ENCODE results near the gene DENND6B. TPM values are rescaled to one million over a fixed set of nuclear protein-coding genes. Genes with fewer than 3 reads are reported as not detected.

DENND6B gene
- total RNA-seq, 1 donor from 2014 or later = 3.3 TPM

- intact Hi-C loops (cut with micrococcal nuclease) = no loop called here
Measured at GRCh38 chr22:50260434-50260800, 66.4 kb downstream of the DENND6B start.

- intact Hi-C loops (cut with micrococcal nuclease) = no loop called here
Measured at GRCh38 chr22:50259302-50259701, 67.5 kb downstream of the DENND6B start.

Other genes with a start within 250 kb of the DENND6B start
- gene MLC1, start 241.6 kb downstream of the DENND6B start, total RNA-seq = 0.32 and 0.55 TPM in 2 replicates
- not detected in 2 replicates for gene MOV10L1, start 237.0 kb downstream of the DENND6B start, total RNA-seq
- gene PANX2, start 156.3 kb downstream of the DENND6B start, total RNA-seq = 0.30 and 0.34 TPM in 2 replicates
- 134 and 140 TPM in 2 replicates for gene TRABD, start 141.1 kb downstream of the DENND6B start, total RNA-seq
- gene SELENOO, start 126.0 kb downstream of the DENND6B start, total RNA-seq = 22.4 and 25.0 TPM in 2 replicates
- gene TUBGCP6, start 82.0 kb downstream of the DENND6B start, total RNA-seq = 56.4 and 57.5 TPM in 2 replicates
- 87.4 and 88.2 TPM in 2 replicates for gene HDAC10, start 75.7 kb downstream of the DENND6B start, total RNA-seq
- 5.5 and 5.7 TPM in 2 replicates for gene MAPK12, start 65.3 kb downstream of the DENND6B start, total RNA-seq
- 10.2 and 12.0 TPM in 2 replicates for gene MAPK11, start 56.6 kb downstream of the DENND6B start, total RNA-seq
- 10.1 and 11.0 TPM in 2 replicates for gene PLXNB2, start 19.4 kb downstream of the DENND6B start, total RNA-seq
- 49.8 and 54.9 TPM in 2 replicates for gene PPP6R2, start 16.3 kb upstream of the DENND6B start, total RNA-seq
- gene SBF1, start 148.0 kb upstream of the DENND6B start, total RNA-seq = 150 and 152 TPM in 2 replicates
- 2.1 and 2.5 TPM in 2 replicates for gene ADM2, start 154.5 kb upstream of the DENND6B start, total RNA-seq
- 0.14 TPM in 1 of 2 replicates, not detected in the other for gene MIOX, start 159.8 kb upstream of the DENND6B start, total RNA-seq
- gene LMF2, start 180.7 kb upstream of the DENND6B start, total RNA-seq = 111 and 118 TPM in 2 replicates
- 108 and 114 TPM in 2 replicates for gene NCAPH2, start 181.2 kb upstream of the DENND6B start, total RNA-seq
- gene SCO2, start 198.6 kb upstream of the DENND6B start, total RNA-seq = 7.9 and 8.3 TPM in 2 replicates
- gene TYMP, start 203.0 kb upstream of the DENND6B start, total RNA-seq = 45.6 and 48.8 TPM in 2 replicates
- gene KLHDC7B, start 218.9 kb upstream of the DENND6B start, total RNA-seq = 4.5 and 5.3 TPM in 2 replicates
- gene SYCE3, start 235.9 kb upstream of the DENND6B start, total RNA-seq = not detected in 2 replicates